Measurements from ENCODE around the gene TMEM97. TPM values are rescaled to one million over a fixed set of nuclear protein-coding genes. Genes with fewer than 3 reads are reported as not detected.

TMEM97 gene
- total and polyA plus RNA-seq, 9 of the 15 experiments (the other 6 are each of a cell fraction or from before 2014, with no cell fraction given): 34.6 to 121 (median 76.0) TPM

- TF ChIP-seq, protein P1, sequence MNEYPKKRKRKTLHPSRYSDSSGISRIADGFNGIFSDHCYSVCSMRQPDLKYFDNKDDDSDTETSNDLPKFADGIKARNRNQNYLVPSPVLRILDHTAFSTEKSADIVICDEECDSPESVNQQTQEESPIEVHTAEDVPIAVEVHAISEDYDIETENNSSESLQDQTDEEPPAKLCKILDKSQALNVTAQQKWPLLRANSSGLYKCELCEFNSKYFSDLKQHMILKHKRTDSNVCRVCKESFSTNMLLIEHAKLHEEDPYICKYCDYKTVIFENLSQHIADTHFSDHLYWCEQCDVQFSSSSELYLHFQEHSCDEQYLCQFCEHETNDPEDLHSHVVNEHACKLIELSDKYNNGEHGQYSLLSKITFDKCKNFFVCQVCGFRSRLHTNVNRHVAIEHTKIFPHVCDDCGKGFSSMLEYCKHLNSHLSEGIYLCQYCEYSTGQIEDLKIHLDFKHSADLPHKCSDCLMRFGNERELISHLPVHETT (CRISPR knock-in tag; conservative IDR thresholded peaks at IDR 0.05 in 1 of 2, IDR thresholded peaks at IDR 0.05 in 1 of 2): no peak
- TF ChIP-seq DPF2 (IDR thresholded peaks at IDR 0.05): no peak; the same call in 1 of the 2 replicates
- TF ChIP-seq ZC3H8 (IDR thresholded peaks at IDR 0.05): no peak
- peak; percentile 69 for TF ChIP-seq CCNT2 (IDR thresholded peaks at IDR 0.05; ENCODE audit: borderline replicate concordance, extremely low read depth, insufficient read length, low read depth, low read length)
- TF ChIP-seq ZNF146 (CRISPR knock-in tag; IDR thresholded peaks at IDR 0.05; ENCODE audit: unreplicated experiment): no peak
- peak; percentile 49 for TF ChIP-seq KDM5B (IDR thresholded peaks at IDR 0.05; ENCODE audit: insufficient replicate concordance, low read depth, low read length)
- TF ChIP-seq MEIS2 (IDR thresholded peaks at IDR 0.05; ENCODE audit: partially characterized antibody): no peak
- peak; percentile 98 for TF ChIP-seq RBFOX2 (IDR thresholded peaks at IDR 0.05; ENCODE audit: low read depth, low read length)
- TF ChIP-seq FOXJ2 (tag; IDR thresholded peaks at IDR 0.05): no peak
- TF ChIP-seq SMAD1 (IDR thresholded peaks at IDR 0.05; ENCODE audit: low read depth, low read length, partially characterized antibody): no peak
- TF ChIP-seq PML (IDR thresholded peaks at IDR 0.05; ENCODE audit: low read length): 0 out of 2 replicates have a peak, but pooled peaks have one; percentile 41
- no peak for TF ChIP-seq RBM22 (IDR thresholded peaks at IDR 0.05; ENCODE audit: low read depth, low read length, poor library complexity, severe bottlenecking)
- TF ChIP-seq CBX1 (IDR thresholded peaks at IDR 0.05; ENCODE audit: low read depth): no peak
- peak; percentile 49 for TF ChIP-seq SP2 (IDR thresholded peaks at IDR 0.05; ENCODE audit: extremely low read depth, low read depth, low read length, poor library complexity, severe bottlenecking)
- no peak for TF ChIP-seq OTX1 (CRISPR knock-in tag; IDR thresholded peaks at IDR 0.05)
- no peak for TF ChIP-seq FOXJ3 (CRISPR knock-in tag; IDR thresholded peaks at IDR 0.05)
- no peak for TF ChIP-seq STAT5B (CRISPR knock-in tag; IDR thresholded peaks at IDR 0.05)
- peak; percentile 87 for TF ChIP-seq RBBP5 (IDR thresholded peaks at IDR 0.05; ENCODE audit: borderline replicate concordance, insufficient read depth, low read length, poor library complexity, severe bottlenecking)
- TF ChIP-seq KLF10 (CRISPR knock-in tag; IDR thresholded peaks at IDR 0.05): no peak
- no peak for TF ChIP-seq PRPF4 (IDR thresholded peaks at IDR 0.05; ENCODE audit: insufficient read depth, low read depth, low read length, poor library complexity, severe bottlenecking)
- no peak for TF ChIP-seq ZNF57 (CRISPR knock-in tag; IDR thresholded peaks at IDR 0.05)
- TF ChIP-seq MAX (CRISPR knock-in tag; IDR thresholded peaks at IDR 0.05): peak; percentile 93
- TF ChIP-seq ZHX1 (conservative IDR thresholded peaks at IDR 0.05; ENCODE audit: low read length): no peak
These were observed at the start of gene TMEM97 (continued) for GRCh38 chr17:28318759-28319597.

All from K562 (cell line).